Measurements from ENCODE around the gene OR2M4.
"Not testable (repeated sequence)": the region's sequence is repeated elsewhere in the genome, so short reads cannot be mapped to it uniquely, and the experiment has no call there.

The OR2M4 gene

GRCh38 chr1:248231117-248231516, at the start of gene OR2M4:
Gene OR2M4 (plus strand): TSS chr1:248231417. CDS start chr1:248238929, 7,512 bp downstream.
- no peak for DNase-seq

- no peak for DNase-seq
Observed at GRCh38 chr1:248183996-248184395, 47.2 kb upstream of the OR2M4 start.

- DNase-seq, result no peak
Observed at GRCh38 chr1:248187363-248187762, 43.9 kb upstream of the OR2M4 start.

GRCh38 chr1:248189026-248189425, 42.2 kb upstream of the OR2M4 start:
- DNase-seq, result no peak

GRCh38 chr1:248194117-248194516, 37.1 kb upstream of the OR2M4 start:
- DNase-seq, result no peak

GRCh38 chr1:248196965-248197364, 34.3 kb upstream of the OR2M4 start, which contains the start of gene OR2M3:
Gene OR2M3 (plus strand): TSS chr1:248197265. CDS start chr1:248203068, 5,803 bp downstream.
- DNase-seq, result no peak

- DNase-seq, result no peak
Observed at GRCh38 chr1:248215880-248216279, 15.3 kb upstream of the OR2M4 start.

- DNase-seq, result no peak
Observed at GRCh38 chr1:248225537-248225936, 5.7 kb upstream of the OR2M4 start.

- no peak for DNase-seq
Observed at GRCh38 chr1:248229360-248229908, 1.8 kb upstream of the OR2M4 start.

- DNase-seq, result no peak
Observed at GRCh38 chr1:248239478-248239877, 8.3 kb downstream of the OR2M4 start.

- DNase-seq, result no peak
Observed at GRCh38 chr1:248243204-248243603, 12.0 kb downstream of the OR2M4 start.

GRCh38 chr1:248259309-248259708, 28.1 kb downstream of the OR2M4 start:
- not testable (repeated sequence) for DNase-seq

- DNase-seq, result no peak
Observed at GRCh38 chr1:248268178-248268577, 37.0 kb downstream of the OR2M4 start.

GRCh38 chr1:248273225-248273624, 42.0 kb downstream of the OR2M4 start:
- DNase-seq, result not testable (repeated sequence)

GRCh38 chr1:248277876-248278275, 46.7 kb downstream of the OR2M4 start, which contains the start of gene OR2T33:
Gene OR2T33 (minus strand): TSS chr1:248277976. CDS start chr1:248273814, 4,162 bp downstream.
- DNase-seq, result no peak

- no peak for DNase-seq
Observed at GRCh38 chr1:248288391-248288790, 57.2 kb downstream of the OR2M4 start.
